ENCODE results near the gene ZC3H13. TPM values are rescaled to one million over a fixed set of nuclear protein-coding genes. Genes with fewer than 3 reads are reported as not detected.

The ZC3H13 gene
- 8.5 and 13.2 TPM in 2 replicates for total RNA-seq

GRCh38 chr13:46052319-46053161, at the start of gene ZC3H13:
Gene ZC3H13, minus strand, starts transcription at chr13:46052746. Its CDS starts 7,239 bp downstream, at chr13:46045507.

Other genes starting within 250 kb of the ZC3H13 start
- not detected in 2 replicates for gene SIAH3, start 201.0 kb downstream of the ZC3H13 start, total RNA-seq
- not detected in 2 replicates for gene CPB2, start 52.3 kb upstream of the ZC3H13 start, total RNA-seq
- under 0.01 TPM in 1 of 2 replicates, not detected in the other for gene LCP1, start 129.4 kb upstream of the ZC3H13 start, total RNA-seq
- gene LRRC63, start 159.2 kb upstream of the ZC3H13 start, total RNA-seq, result not detected in 2 replicates

All from pericardium fibroblast (primary cell).